22Rv1 (cell line): ENCODE measurements around the gene GABRG3.

Experiments used
- CTCF ChIP-seq: fragments of 450-650 bp; IDR thresholded peaks from 2 replicates; pipeline ENCODE4 v1.5.1; 2017; ENCODE audit warnings: mild to moderate bottlenecking
- ZFX ChIP-seq: fragments of 450-650 bp; IDR thresholded peaks from 2 replicates; pipeline ENCODE4 v1.6.1; 2017; ENCODE audit warnings: antibody characterized with exemption, borderline replicate concordance

DNA sequence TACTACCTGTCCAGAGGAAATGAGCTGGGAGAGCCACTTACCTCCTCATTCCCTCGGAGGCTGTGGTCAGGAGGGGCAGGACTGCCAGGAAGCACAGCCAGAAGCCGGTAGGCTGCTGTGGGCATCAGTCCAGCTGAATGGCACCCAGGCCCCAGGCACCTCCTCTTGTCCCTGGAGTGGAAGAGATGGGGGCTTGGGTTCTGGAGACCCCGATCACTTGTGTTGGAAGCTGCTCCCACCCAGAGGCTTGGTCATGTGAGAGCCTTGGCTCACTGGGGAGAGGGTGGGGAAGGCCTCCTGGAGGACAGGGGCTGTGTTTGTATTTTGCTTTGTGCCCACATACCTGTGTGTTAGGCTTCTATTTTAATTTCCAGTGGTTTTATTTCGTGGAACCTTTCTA, 261.9 kb downstream of the GABRG3 start:
- TF ChIP-seq CTCF (no peak), ZFX (no peak)
